NCI-H2171 (cell line): ENCODE measurements around the gene ZNF536.
"Not testable (repeated sequence)": the region's sequence is repeated elsewhere in the genome, so short reads cannot be mapped to it uniquely, and the experiment has no call there.

Experiments used
- DNase-seq: peaks from one replicate; lab custom pipeline; 2025; lab: John Stamatoyannopoulos, UW

The ZNF536 gene

GRCh38 chr19:30388819-30389218 is 16.6 kb downstream of the ZNF536 start:
- no peak for DNase-seq

GRCh38 chr19:30390356-30390988 is 18.3 kb downstream of the ZNF536 start:
- DNase-seq = no peak

- no peak for DNase-seq
These were observed 18.9 kb downstream of the ZNF536 start for GRCh38 chr19:30391052-30391451.

- peak; percentile 18 for DNase-seq
These were observed 19.7 kb downstream of the ZNF536 start for GRCh38 chr19:30391554-30392551.

- DNase-seq = no peak
These were observed 20.9 kb downstream of the ZNF536 start for GRCh38 chr19:30393046-30393445.

GRCh38 chr19:30393729-30394480 is 21.7 kb downstream of the ZNF536 start:
- DNase-seq = no peak

GRCh38 chr19:30394481-30395151 is 22.4 kb downstream of the ZNF536 start:
- no peak for DNase-seq

- no peak for DNase-seq
These were observed 23.1 kb downstream of the ZNF536 start for GRCh38 chr19:30395283-30395682.

GRCh38 chr19:30398539-30398938 is 26.4 kb downstream of the ZNF536 start:
- not testable (repeated sequence) for DNase-seq

GRCh38 chr19:30401956-30402355 is 29.8 kb downstream of the ZNF536 start:
- DNase-seq = no peak

GRCh38 chr19:30402436-30403202 is 30.4 kb downstream of the ZNF536 start:
- no peak for DNase-seq

- DNase-seq = no peak
These were observed 31.2 kb downstream of the ZNF536 start for GRCh38 chr19:30403203-30403985.

- no peak for DNase-seq
These were observed 34.3 kb downstream of the ZNF536 start for GRCh38 chr19:30406220-30407067.

- DNase-seq = no peak
These were observed 35.0 kb downstream of the ZNF536 start for GRCh38 chr19:30407068-30407709.

- DNase-seq = no peak
These were observed 36.6 kb downstream of the ZNF536 start for GRCh38 chr19:30408734-30409301.

GRCh38 chr19:30411714-30412113 is 39.5 kb downstream of the ZNF536 start:
- DNase-seq = no peak

- DNase-seq = no peak
These were observed 44.2 kb downstream of the ZNF536 start for GRCh38 chr19:30416375-30416774.

- not testable (repeated sequence) for DNase-seq
These were observed 45.0 kb downstream of the ZNF536 start for GRCh38 chr19:30417166-30417565.
